K562 (cell line): ENCODE results near the gene PLXNB3. TPM values are rescaled to one million over a fixed set of nuclear protein-coding genes. Genes with fewer than 3 reads are reported as not detected.

Experiments
- CBFA2T2 ChIP-seq: fragments of 450-650 bp; conservative IDR thresholded peaks from 2 replicates; pipeline ENCODE4 v1.6.1; 2017; ENCODE audit warnings: mild to moderate bottlenecking
- CCNT2 ChIP-seq: IDR thresholded peaks from 2 replicates; pipeline ENCODE4 v1.6.1; 2011; ENCODE audit warnings: borderline replicate concordance, low read depth, mild to moderate bottlenecking, moderate library complexity, mixed read lengths, low read length; ENCODE audit not compliant: insufficient read length; ENCODE audit errors: extremely low read depth
- CREM ChIP-seq: IDR thresholded peaks from 2 replicates; pipeline ENCODE4 v1.6.1; 2014; ENCODE audit warnings: antibody characterized with exemption, low read depth
- E2F8 ChIP-seq: fragments of 450-650 bp; IDR thresholded peaks from 2 replicates; pipeline ENCODE4 v1.7.1; 2018; ENCODE audit warnings: mild to moderate bottlenecking, low read depth; ENCODE audit not compliant: partially characterized antibody
- ETS1 ChIP-seq: conservative IDR thresholded peaks from 2 replicates; pipeline ENCODE4 v1.6.1; 2011; ENCODE audit warnings: low read depth, mild to moderate bottlenecking, low read length; ENCODE audit not compliant: control insufficient read depth
- GABPB1 ChIP-seq: sonication (generic); formaldehyde crosslinking; IDR thresholded peaks from 2 replicates; pipeline ENCODE4 v1.8.0; 2022; ENCODE audit warnings: mild to moderate bottlenecking, missing genetic modification reagents
- GMEB1 ChIP-seq: fragments of 250-450 bp; sonication (Bioruptor Pico); IDR thresholded peaks from 2 replicates; pipeline ENCODE4 v1.4.0; 2020; ENCODE audit warnings: mild to moderate bottlenecking
- HOXB6 ChIP-seq: fragments of 250-450 bp; sonication (Bioruptor Pico); IDR thresholded peaks from 2 replicates; pipeline ENCODE4 v1.5.1; 2022; ENCODE audit warnings: mild to moderate bottlenecking, borderline replicate concordance
- MAFK ChIP-seq: IDR thresholded peaks from 2 replicates; pipeline ENCODE4 v1.6.1; 2011; ENCODE audit warnings: low read length, improper control_type of control experiment
- MEF2A ChIP-seq: IDR thresholded peaks from 2 replicates; pipeline ENCODE4 v1.6.1; 2011; ENCODE audit warnings: low read depth, mild to moderate bottlenecking, low read length, moderate library complexity; ENCODE audit not compliant: control insufficient read depth
- MITF ChIP-seq: IDR thresholded peaks from 2 replicates; pipeline ENCODE4 v1.6.1; 2014; ENCODE audit warnings: antibody characterized with exemption
- NFIC ChIP-seq: fragments of 450-650 bp; IDR thresholded peaks from 2 replicates; pipeline ENCODE4 v1.6.1; 2017; ENCODE audit warnings: mild to moderate bottlenecking, inconsistent platforms
- TBL1XR1 ChIP-seq, 2 experiments: IDR thresholded peaks; 2 replicates each; pipeline ENCODE4 v1.6.1; 2012; ENCODE audit warnings: improper control_type of control experiment in 2 of 2, low read length in 2 of 2, mild to moderate bottlenecking in 1 of 2
- YY1 ChIP-seq, 3 experiments: IDR thresholded peaks; 2 replicates each; pipeline ENCODE4 v1.6.1; 2011; ENCODE audit warnings: low read length in 2 of 3, mild to moderate bottlenecking in 2 of 3, moderate library complexity in 2 of 3, borderline replicate concordance in 1 of 3, control low read depth in 1 of 3, low read depth in 1 of 3; ENCODE audit not compliant: insufficient read depth in 3 of 3, insufficient replicate concordance in 2 of 3, control insufficient read depth in 1 of 3, insufficient read length in 1 of 3; ENCODE audit errors: extremely low read depth in 1 of 3
- ZBTB9 ChIP-seq: fragments of 450-650 bp; formaldehyde crosslinking; IDR thresholded peaks from 2 replicates; pipeline ENCODE4 v1.4.0; 2020; ENCODE audit warnings: mild to moderate bottlenecking, moderate library complexity
- ZNF551 ChIP-seq: fragments of 250-450 bp; sonication (Bioruptor Pico); IDR thresholded peaks from 2 replicates; pipeline ENCODE4 v1.5.0; 2021; ENCODE audit warnings: mild to moderate bottlenecking, moderate library complexity
- ZNF668 ChIP-seq: fragments of 250-450 bp; sonication (Bioruptor Pico); IDR thresholded peaks from 2 replicates; pipeline ENCODE4 v1.8.0; 2022; ENCODE audit warnings: mild to moderate bottlenecking, inconsistent platforms
- polyA plus RNA-seq, 8 experiments: library from polyadenylated mRNA; depleted of rRNA in 4 of 8; stranded (reverse) in 5 of 8; unstranded in 3 of 8; fragments of >200 nt; fragmentation: Nextera tagmentation in 2 of 8; fragmentation: Illumina TruSeq in 1 of 8; extraction: Ambion mirVana in 2 of 8; extraction: Trizol in 1 of 8; gene quantifications; 2 replicates each; pipeline versions ENCODE4 v1.2.1 to v1.2.3, GENCODE V29; 2011 to 2014; ENCODE audit warnings: inconsistent platforms in 1 of 8, missing spikeins in 1 of 8
- total RNA-seq, 7 experiments: library from RNA; depleted of rRNA in 6 of 7; stranded (reverse); fragments of >200 nt in 6 of 7; fragmentation: Illumina TruSeq in 2 of 7; extraction: Trizol in 2 of 7; gene quantifications; 2 replicates each; pipeline versions ENCODE4 v1.2.1 to v1.2.3, GENCODE V29; 2011 to 2021; ENCODE audit warnings: low replicate concordance in 1 of 7

PLXNB3 gene
- total and polyA plus RNA-seq, 9 of the 15 experiments (the other 6 are each of a cell fraction or from before 2014, with no cell fraction given): 0.22 to 2.0 (median 1.4) TPM; not detected in 2

GRCh38 chrX:153726286-153727122, 37.5 kb upstream of the PLXNB3 start (continued):
- TF ChIP-seq GMEB1 (CRISPR knock-in tag): no peak
- TF ChIP-seq TBL1XR1 (IDR thresholded peaks at IDR 0.05; ENCODE audit: low read length in 2 of 2): peak in 1 of 2 experiments; percentile 80; a peak in 2 of 4 replicates
- no peak for TF ChIP-seq HOXB6 (CRISPR knock-in tag)
- TF ChIP-seq CBFA2T2: no peak
- peak; percentile 15; the same call in 1 of the 2 replicates for TF ChIP-seq MAFK
- no peak for TF ChIP-seq ZNF668
- TF ChIP-seq GABPB1: 0 out of 2 replicates have a peak, but pooled peaks have one; percentile 20
- TF ChIP-seq YY1 (IDR thresholded peaks at IDR 0.05; ENCODE audit: borderline replicate concordance in 1 of 3, control insufficient read depth in 1 of 3, extremely low read depth in 1 of 3, insufficient read depth in 3 of 3, insufficient read length in 1 of 3, insufficient replicate concordance in 2 of 3, low read depth in 1 of 3, low read length in 2 of 3): peak in 1 of 3 experiments; percentile 21
- no peak for TF ChIP-seq ETS1
- no peak for TF ChIP-seq MITF
- TF ChIP-seq CREM: no peak
- TF ChIP-seq CCNT2: peak; percentile 70
- TF ChIP-seq ZNF551 (CRISPR knock-in tag): no peak
- TF ChIP-seq E2F8: no peak
- TF ChIP-seq MEF2A: no peak
- TF ChIP-seq NFIC: no peak
- 0 out of 2 replicates have a peak, but pooled peaks have one; percentile 30 for TF ChIP-seq ZBTB9
